Keratinocyte (primary cell): ENCODE measurements around the gene DIAPH2.

Experiments used
- EZH2 ChIP-seq: IDR thresholded peaks from one replicate; pipeline ENCODE4 v1.6.1; 2012; ENCODE audit warnings: inconsistent platforms, mild to moderate bottlenecking, low read length, moderate library complexity
- TF ChIP-seq, protein P1 (sequence below), 3 experiments: IDR thresholded peaks in 1 of 3; conservative IDR thresholded peaks in 1 of 3; optimal IDR thresholded peaks in 1 of 3; 2 replicates in 2 of 3; 3 replicates in 1 of 3; pipeline versions ENCODE3 to v1.5.1; 2011; ENCODE audit warnings: low read length in 3 of 3, mild to moderate bottlenecking in 3 of 3, moderate library complexity in 2 of 3, control low read depth in 1 of 3, inconsistent platforms in 1 of 3; ENCODE audit not compliant: insufficient read depth in 2 of 3; ENCODE audit errors: extremely low read depth in 1 of 3

DNA sequence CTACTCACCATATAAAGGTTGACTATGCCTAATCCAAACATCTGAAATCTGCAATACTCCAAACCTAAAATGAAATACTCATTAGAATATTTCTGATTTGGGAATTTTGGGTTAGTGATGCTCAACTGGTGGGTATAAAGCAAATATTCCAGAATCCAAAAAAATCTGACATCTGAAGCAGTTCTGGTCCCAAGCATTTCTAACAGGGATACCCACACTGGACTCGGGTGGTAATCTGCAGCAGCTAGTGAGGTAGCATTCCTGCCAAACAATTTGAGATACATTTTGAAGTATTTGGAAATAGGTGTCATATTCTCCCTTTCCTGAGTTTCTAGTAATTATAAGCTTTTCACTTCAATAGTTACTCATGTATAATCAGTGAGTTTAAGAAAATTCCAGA lies 149.5 kb downstream of the DIAPH2 start:
- TF ChIP-seq, protein P1, sequence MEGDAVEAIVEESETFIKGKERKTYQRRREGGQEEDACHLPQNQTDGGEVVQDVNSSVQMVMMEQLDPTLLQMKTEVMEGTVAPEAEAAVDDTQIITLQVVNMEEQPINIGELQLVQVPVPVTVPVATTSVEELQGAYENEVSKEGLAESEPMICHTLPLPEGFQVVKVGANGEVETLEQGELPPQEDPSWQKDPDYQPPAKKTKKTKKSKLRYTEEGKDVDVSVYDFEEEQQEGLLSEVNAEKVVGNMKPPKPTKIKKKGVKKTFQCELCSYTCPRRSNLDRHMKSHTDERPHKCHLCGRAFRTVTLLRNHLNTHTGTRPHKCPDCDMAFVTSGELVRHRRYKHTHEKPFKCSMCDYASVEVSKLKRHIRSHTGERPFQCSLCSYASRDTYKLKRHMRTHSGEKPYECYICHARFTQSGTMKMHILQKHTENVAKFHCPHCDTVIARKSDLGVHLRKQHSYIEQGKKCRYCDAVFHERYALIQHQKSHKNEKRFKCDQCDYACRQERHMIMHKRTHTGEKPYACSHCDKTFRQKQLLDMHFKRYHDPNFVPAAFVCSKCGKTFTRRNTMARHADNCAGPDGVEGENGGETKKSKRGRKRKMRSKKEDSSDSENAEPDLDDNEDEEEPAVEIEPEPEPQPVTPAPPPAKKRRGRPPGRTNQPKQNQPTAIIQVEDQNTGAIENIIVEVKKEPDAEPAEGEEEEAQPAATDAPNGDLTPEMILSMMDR (optimal IDR thresholded peaks at IDR 0.05 in 1 of 3, IDR thresholded peaks at IDR 0.05 in 1 of 3, conservative IDR thresholded peaks at IDR 0.05 in 1 of 3; ENCODE audit: extremely low read depth in 1 of 3, insufficient read depth in 2 of 3, low read length in 3 of 3): no peak
- TF ChIP-seq EZH2: no peak
